ENCODE measurements around the gene ID2. TPM values are rescaled to one million over a fixed set of nuclear protein-coding genes. Genes with fewer than 3 reads are reported as not detected.

Gene ID2
- polyA plus RNA-seq, 1 donor from 2014 or later = 71.6 TPM

GRCh38 chr2:8644605-8645175 is 37.2 kb upstream of the ID2 start:
- Histone ChIP-seq H3K9ac (ENCODE audit: low read length) (no peak overlapping the region), H3K36me3 (ENCODE audit: insufficient read depth, low read length) (no peaks in the 10 kb centered on the region), H3K9me3 (ENCODE audit: low read length) (no peaks in the 10 kb centered on the region), H3K9me2 (ENCODE audit: insufficient read depth, low read length) (no peaks in the 10 kb centered on the region), H3K4me3 (ENCODE audit: low read length) (no peak overlapping the region), H3K4me2 (ENCODE audit: low read length) (no peak overlapping the region), H3K27ac (ENCODE audit: low read length) (no peak overlapping the region), H2AFZ (ENCODE audit: low read depth, low read length) (no peak overlapping the region), H3F3A (ENCODE audit: insufficient read depth, low read length, poor library complexity, severe bottlenecking) (no peaks in the 10 kb centered on the region), H3K79me2 (replicated peaks; ENCODE audit: insufficient read depth, low read length) (no peaks in the 10 kb centered on the region), H3K27me3 (ENCODE audit: insufficient read depth, low read depth, low read length) (no peaks in the 10 kb centered on the region), H4K20me1 (ENCODE audit: insufficient read depth) (no peaks in the 10 kb centered on the region)
- TF ChIP-seq MXI1 (conservative IDR thresholded peaks at IDR 0.05; ENCODE audit: poor library complexity, severe bottlenecking) (no peak), SMC3 (conservative IDR thresholded peaks at IDR 0.05; ENCODE audit: poor library complexity) (no peak), CTCF (IDR thresholded peaks at IDR 0.05; ENCODE audit: poor library complexity, severe bottlenecking) (no peak), EZH2 (IDR thresholded peaks at IDR 0.05; ENCODE audit: borderline replicate concordance, insufficient read depth, low read length, poor library complexity, severe bottlenecking) (no peak), RAD21 (conservative IDR thresholded peaks at IDR 0.05) (no peak), TAF1 (IDR thresholded peaks at IDR 0.05; ENCODE audit: low read depth) (no peak), REST (IDR thresholded peaks at IDR 0.05; ENCODE audit: borderline replicate concordance) (no peak), EP300 (conservative IDR thresholded peaks at IDR 0.05; ENCODE audit: poor library complexity, severe bottlenecking) (no peak), POLR2AphosphoS5 (IDR thresholded peaks at IDR 0.05) (no peak)

- Histone ChIP-seq H4K20me1 (ENCODE audit: insufficient read depth) (no peaks in the 10 kb centered on the region), H3K27me3 (ENCODE audit: insufficient read depth, low read depth, low read length) (no peaks in the 10 kb centered on the region), H3K4me3 (ENCODE audit: low read length) (no peak overlapping the region), H2AFZ (ENCODE audit: low read depth, low read length) (no peak overlapping the region), H3F3A (ENCODE audit: insufficient read depth, low read length, poor library complexity, severe bottlenecking) (no peaks in the 10 kb centered on the region), H3K79me2 (replicated peaks; ENCODE audit: insufficient read depth, low read length) (no peaks in the 10 kb centered on the region), H3K9me3 (ENCODE audit: low read length) (no peaks in the 10 kb centered on the region), H3K9me2 (ENCODE audit: insufficient read depth, low read length) (no peaks in the 10 kb centered on the region), H3K4me2 (ENCODE audit: low read length) (no peak overlapping the region), H3K36me3 (ENCODE audit: insufficient read depth, low read length) (no peaks in the 10 kb centered on the region), H3K27ac (ENCODE audit: low read length) (no peak overlapping the region), H3K9ac (ENCODE audit: low read length) (no peak overlapping the region)
- no peak for TF ChIP-seq CTCF (IDR thresholded peaks at IDR 0.05; ENCODE audit: poor library complexity, severe bottlenecking)
- TF ChIP-seq REST (IDR thresholded peaks at IDR 0.05; ENCODE audit: borderline replicate concordance) = no peak
- no peak for TF ChIP-seq EP300 (conservative IDR thresholded peaks at IDR 0.05; ENCODE audit: poor library complexity, severe bottlenecking)
- no peak for TF ChIP-seq EZH2 (IDR thresholded peaks at IDR 0.05; ENCODE audit: borderline replicate concordance, insufficient read depth, low read length, poor library complexity, severe bottlenecking)
- TF ChIP-seq RAD21 (conservative IDR thresholded peaks at IDR 0.05) = no peak
- TF ChIP-seq SMC3 (conservative IDR thresholded peaks at IDR 0.05; ENCODE audit: poor library complexity) = no peak
- TF ChIP-seq POLR2AphosphoS5 (IDR thresholded peaks at IDR 0.05) = no peak
- TF ChIP-seq TAF1 (IDR thresholded peaks at IDR 0.05; ENCODE audit: low read depth) = no peak
- TF ChIP-seq MXI1 (conservative IDR thresholded peaks at IDR 0.05; ENCODE audit: poor library complexity, severe bottlenecking) = no peak
These were observed 36.6 kb upstream of the ID2 start for GRCh38 chr2:8645176-8645831.

Measured in neural cell (in vitro differentiated cells).